Loucy (cell line): ENCODE results near the gene SH3PXD2A.

ENCODE experiments used
- CTCF ChIP-seq: fragments of 200-600 bp; sonication (generic); conservative IDR thresholded peaks from 2 replicates; pipeline ENCODE4 v1.5.1; 2014; ENCODE audit warnings: mild to moderate bottlenecking, antibody characterized with exemption, low read length
- EZH2phosphoT487 ChIP-seq: fragments of 200-600 bp; IDR thresholded peaks from 2 replicates; pipeline ENCODE4 v1.6.1; 2018; ENCODE audit warnings: antibody characterized with exemption, mild to moderate bottlenecking, moderate library complexity, borderline replicate concordance

DNA sequence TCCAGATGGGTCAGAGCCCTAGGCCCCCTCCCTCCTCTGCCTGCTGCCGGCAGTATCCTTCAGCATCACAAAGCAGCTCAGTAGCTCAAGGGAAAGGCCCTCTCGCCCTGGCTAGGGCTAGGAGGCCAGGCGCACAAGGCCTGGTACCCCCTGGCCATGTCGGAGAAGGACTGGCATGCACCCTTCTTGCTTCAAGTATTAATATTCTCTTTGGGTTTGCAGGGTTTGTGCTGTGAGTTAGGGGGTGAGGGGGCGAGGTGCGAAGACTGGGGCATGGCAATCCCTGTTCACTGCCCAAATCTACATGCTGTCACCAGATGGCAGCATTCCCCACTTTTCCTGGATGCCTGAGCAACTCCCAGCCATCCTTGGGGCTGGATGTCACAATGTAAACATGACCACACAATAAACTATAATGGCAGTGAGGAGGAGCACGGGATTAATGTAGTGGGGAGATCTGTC is 256.7 kb downstream of the SH3PXD2A start:
- TF ChIP-seq CTCF: peak; percentile 64
- no peak for TF ChIP-seq EZH2phosphoT487
